GM21737 (cell line): ENCODE data around the gene SNX12.
A peak's percentile ranks its signal among the peaks of the same experiment; 100 is the strongest.

Source experiments
- ATAC-seq: cut with Tn5 transposase; IDR thresholded peaks from one replicate; pipeline ENCODE4 v1.9.1; 2021; ENCODE audit warnings: mild to moderate bottlenecking, moderate library complexity; ENCODE audit not compliant: unreplicated experiment

The SNX12 gene

GRCh38 chrX:71068044-71068918 is at the start of gene SNX12:
SNX12 (minus strand) TSS chrX:71068334; CDS start chrX:71068306, 28 bp downstream.
- ATAC-seq, result peak; percentile 94

GRCh38 chrX:71117358-71117757 is 49.2 kb upstream of the SNX12 start:
- ATAC-seq, result no peak

- ATAC-seq, result no peak
Observed at GRCh38 chrX:71111921-71112431, 43.8 kb upstream of the SNX12 start.

GRCh38 chrX:71111141-71111843 is 43.2 kb upstream of the SNX12 start, which contains the start of gene IL2RG:
IL2RG (minus strand) TSS chrX:71111577; CDS start chrX:71111539, 38 bp downstream.
- ATAC-seq, result peak; percentile 92

GRCh38 chrX:71109051-71109450 is 40.9 kb upstream of the SNX12 start:
- ATAC-seq, result no peak

GRCh38 chrX:71107762-71108360 is 39.7 kb upstream of the SNX12 start:
- no peak for ATAC-seq

GRCh38 chrX:71107245-71107644 is 39.1 kb upstream of the SNX12 start:
- ATAC-seq, result no peak

GRCh38 chrX:71106427-71106826 is 38.3 kb upstream of the SNX12 start, which contains the start of gene CXorf65:
CXorf65 (minus strand) TSS chrX:71106740; CDS start chrX:71106556, 184 bp downstream.
- ATAC-seq, result no peak

GRCh38 chrX:71105628-71106027 is 37.5 kb upstream of the SNX12 start:
- no peak for ATAC-seq

- no peak for ATAC-seq
Observed at GRCh38 chrX:71103110-71103983, 35.2 kb upstream of the SNX12 start.

- ATAC-seq, result no peak
Observed at GRCh38 chrX:71102292-71102691, 34.2 kb upstream of the SNX12 start.

- ATAC-seq, result no peak
Observed at GRCh38 chrX:71100581-71101505, 32.7 kb upstream of the SNX12 start.

GRCh38 chrX:71099736-71100135 is 31.6 kb upstream of the SNX12 start:
- ATAC-seq, result no peak

- ATAC-seq, result no peak
Observed at GRCh38 chrX:71098951-71099506, 30.9 kb upstream of the SNX12 start.

- ATAC-seq, result no peak
Observed at GRCh38 chrX:71098302-71098701, 30.2 kb upstream of the SNX12 start.

- ATAC-seq, result no peak
Observed at GRCh38 chrX:71096760-71097032, 28.6 kb upstream of the SNX12 start.

GRCh38 chrX:71095981-71096759 is 28.0 kb upstream of the SNX12 start:
- ATAC-seq, result peak; percentile 21

- peak; percentile 87 for ATAC-seq
Observed at GRCh38 chrX:71095555-71095980, 27.4 kb upstream of the SNX12 start, which contains the start of gene FOXO4. FOXO4 (plus strand) TSS chrX:71095851; CDS start chrX:71096529, 678 bp downstream.
